OCI-LY3 (cell line): ENCODE measurements around the gene TRDMT1.

Experiments used
- H2AFZ ChIP-seq: fragments of 200-600, 300-600 bp; shearing (Covaris generic); 2 replicates; pipeline ENCODE4 v1.6.0; 2014; ENCODE audit warnings: antibody characterized with exemption, low read depth, low read length
- H3K27ac ChIP-seq: fragments of 200-600, 300-600 bp; sonication (generic); 2 replicates; pipeline ENCODE4 v1.5.1; 2014; ENCODE audit warnings: mild to moderate bottlenecking, low read length, moderate library complexity, mixed read lengths
- H3K27me3 ChIP-seq: fragments of 200-600, 300-600 bp; sonication (generic); 2 replicates; pipeline ENCODE4 v1.6.1; 2014; ENCODE audit warnings: low read depth, low read length, mixed read lengths
- H3K36me3 ChIP-seq: fragments of 200-600, 300-600 bp; sonication (generic); replicated peaks from 2 replicates; pipeline ENCODE3; 2014; ENCODE audit warnings: low read depth, low read length, mixed read lengths
- H3K4me1 ChIP-seq: fragments of 300-600, 200-600 bp; sonication (generic); 2 replicates; pipeline ENCODE4 v1.6.1; 2014; ENCODE audit warnings: low read length, mixed read lengths
- H3K4me2 ChIP-seq: fragments of 200-600, 300-600 bp; sonication (generic); 2 replicates; pipeline ENCODE4 v1.6.1; 2014; ENCODE audit warnings: low read length, mixed read lengths
- H3K4me3 ChIP-seq: fragments of 300-600, 200-600 bp; sonication (generic); 2 replicates; pipeline ENCODE4 v1.5.1; 2014; ENCODE audit warnings: antibody characterized with exemption, mild to moderate bottlenecking, low read length, moderate library complexity
- H3K79me2 ChIP-seq: fragments of 300-600, 200-600 bp; shearing (Covaris generic); 2 replicates; pipeline ENCODE4 v1.6.1; 2014; ENCODE audit warnings: mild to moderate bottlenecking, low read length, mixed read lengths
- H3K9ac ChIP-seq: fragments of 300-600, 200-600 bp; shearing (Covaris generic); 2 replicates; pipeline ENCODE4 v1.6.0; 2014; ENCODE audit warnings: mild to moderate bottlenecking, low read length, moderate library complexity
- H3K9me3 ChIP-seq: fragments of 200-600, 300-600 bp; shearing (Covaris generic); 2 replicates; pipeline ENCODE4 v1.6.1; 2014; ENCODE audit warnings: low read length, mixed read lengths; ENCODE audit not compliant: insufficient read depth
- H4K20me1 ChIP-seq: fragments of 200-600, 300-600 bp; sonication (generic); 2 replicates; pipeline ENCODE4 v1.6.1; 2016; ENCODE audit warnings: low read length, mixed read lengths; ENCODE audit not compliant: insufficient read depth
- CTCF ChIP-seq: fragments of 200-600, 300-600 bp; sonication (generic); IDR thresholded peaks from 2 replicates; pipeline ENCODE4 v1.5.1; 2014; ENCODE audit warnings: antibody characterized with exemption, low read length, low read depth
- EZH2phosphoT487 ChIP-seq: fragments of 200-600 bp; shearing (Covaris generic); IDR thresholded peaks from 2 replicates; pipeline ENCODE4 v1.6.1; 2018; ENCODE audit warnings: antibody characterized with exemption, mixed run types, low read depth

The TRDMT1 gene

GRCh38 chr10:17188644-17189172, 12.8 kb downstream of the TRDMT1 start:
- Histone ChIP-seq H3K79me2 (no peaks in the 10 kb centered on the region), H3K4me2 (no peak overlapping the region), H3K27ac (no peak overlapping the region), H3K4me1 (no peaks in the 10 kb centered on the region), H3K27me3 (no peaks in the 10 kb centered on the region), H3K9ac (no peak overlapping the region), H3K4me3 (no peak overlapping the region), H4K20me1 (no peaks in the 10 kb centered on the region), H2AFZ (no peak overlapping the region), H3K36me3 (no peaks in the 10 kb centered on the region), H3K9me3 (no peaks in the 10 kb centered on the region)
- no peak for TF ChIP-seq EZH2phosphoT487

- TF ChIP-seq EZH2phosphoT487 (no peak), CTCF (no peak)
- Histone ChIP-seq H3K4me1 (no peaks in the 10 kb centered on the region), H3K27me3 (no peaks in the 10 kb centered on the region), H3K36me3 (no peaks in the 10 kb centered on the region), H3K4me2 (no peak overlapping the region), H4K20me1 (no peaks in the 10 kb centered on the region), H3K4me3 (no peak overlapping the region), H3K79me2 (no peaks in the 10 kb centered on the region), H3K9me3 (no peaks in the 10 kb centered on the region), H3K9ac (no peak overlapping the region), H3K27ac (no peak overlapping the region), H2AFZ (no peak overlapping the region)
Measured at GRCh38 chr10:17185873-17186272, 15.6 kb downstream of the TRDMT1 start.

GRCh38 chr10:17183110-17183509, 18.4 kb downstream of the TRDMT1 start:
- Histone ChIP-seq H3K4me3 (no peak overlapping the region), H3K36me3 (no peaks in the 10 kb centered on the region), H3K9me3 (no peaks in the 10 kb centered on the region), H3K4me2 (no peak overlapping the region), H3K27ac (no peak overlapping the region), H2AFZ (no peak overlapping the region), H4K20me1 (no peaks in the 10 kb centered on the region), H3K79me2 (no peaks in the 10 kb centered on the region), H3K9ac (no peak overlapping the region), H3K4me1 (no peaks in the 10 kb centered on the region), H3K27me3 (no peaks in the 10 kb centered on the region)
- TF ChIP-seq CTCF (no peak), EZH2phosphoT487 (no peak)

GRCh38 chr10:17181751-17182150, 19.7 kb downstream of the TRDMT1 start:
- Histone ChIP-seq H3K27me3 (no peaks in the 10 kb centered on the region), H3K27ac (no peak overlapping the region), H3K4me2 (no peak overlapping the region), H4K20me1 (no peaks in the 10 kb centered on the region), H3K9me3 (no peaks in the 10 kb centered on the region), H3K79me2 (no peaks in the 10 kb centered on the region), H3K4me1 (no peaks in the 10 kb centered on the region), H3K36me3 (no peaks in the 10 kb centered on the region), H3K4me3 (no peak overlapping the region), H3K9ac (no peak overlapping the region), H2AFZ (no peak overlapping the region)
- no peak for TF ChIP-seq CTCF
- TF ChIP-seq EZH2phosphoT487: no peak
